ENCODE results near the gene DACH1.

- TF ChIP-seq CTCF (conservative IDR thresholded peaks at IDR 0.05) (no peak), ZFX (IDR thresholded peaks at IDR 0.05) (no peak)
Measured at GRCh38 chr13:71863254-71863865, 3.6 kb downstream of the DACH1 start.
